H9 (cell line): ENCODE results near the gene CTRB2. TPM values are rescaled to one million over a fixed set of nuclear protein-coding genes. Genes with fewer than 3 reads are reported as not detected.
"Not testable (repeated sequence)": the region's sequence is repeated elsewhere in the genome, so short reads cannot be mapped to it uniquely, and the experiment has no call there.

Source experiments
- DNase-seq: peaks from one replicate; pipeline ENCODE4 v3.0.0-alpha.2; 2017
- H2AFZ ChIP-seq: one replicate; pipeline ENCODE4 v1.6.1; 2013; ENCODE audit warnings: mild to moderate bottlenecking, low read length, control low read depth, moderate library complexity
- H2AK5ac ChIP-seq: 2 replicates; pipeline ENCODE4 v1.6.1; 2013; ENCODE audit warnings: low read length, control low read depth, mixed read lengths; ENCODE audit not compliant: insufficient read length
- H2BK120ac ChIP-seq: one replicate; pipeline ENCODE4 v1.6.1; 2013; ENCODE audit warnings: low read depth, mild to moderate bottlenecking, low read length, control low read depth, inconsistent platforms; ENCODE audit not compliant: poor library complexity, severe bottlenecking
- H2BK12ac ChIP-seq: 2 replicates; pipeline ENCODE4 v1.6.1; 2013; ENCODE audit warnings: low read length, control low read depth, mixed read lengths, low read depth; ENCODE audit not compliant: insufficient read length
- H2BK15ac ChIP-seq: 2 replicates; pipeline ENCODE4 v1.6.1; 2013; ENCODE audit warnings: low read depth, low read length, control low read depth
- H2BK20ac ChIP-seq: one replicate; pipeline ENCODE4 v1.6.1; 2013; ENCODE audit warnings: low read depth, mild to moderate bottlenecking, low read length, control low read depth, inconsistent platforms; ENCODE audit not compliant: poor library complexity, severe bottlenecking
- H2BK5ac ChIP-seq: 2 replicates; pipeline ENCODE4 v1.6.1; 2013; ENCODE audit warnings: low read length, control low read depth, mixed read lengths; ENCODE audit not compliant: insufficient read length
- H3K14ac ChIP-seq: 2 replicates; pipeline ENCODE4 v1.6.1; 2013; ENCODE audit warnings: low read length, control low read depth; ENCODE audit not compliant: insufficient read depth
- H3K18ac ChIP-seq: 2 replicates; pipeline ENCODE4 v1.6.1; 2013; ENCODE audit warnings: low read depth, mild to moderate bottlenecking, mixed read lengths, low read length, control low read depth; ENCODE audit not compliant: insufficient read length
- H3K23ac ChIP-seq: 2 replicates; pipeline ENCODE4 v1.6.1; 2013; ENCODE audit warnings: low read length, control low read depth, mixed read lengths, low read depth; ENCODE audit not compliant: insufficient read length
- H3K23me2 ChIP-seq: 2 replicates; pipeline ENCODE4 v1.6.1; 2013; ENCODE audit warnings: low read depth, mild to moderate bottlenecking, mixed read lengths, low read length, control low read depth; ENCODE audit not compliant: insufficient read length, poor library complexity, severe bottlenecking
- H3K27ac ChIP-seq: 2 replicates; pipeline ENCODE4 v1.5.1; 2013; ENCODE audit warnings: low read length, control low read depth, mixed read lengths, low read depth; ENCODE audit not compliant: insufficient read length
- H3K27me3 ChIP-seq: 2 replicates; pipeline ENCODE4 v1.6.1; 2013; ENCODE audit warnings: low read length, control low read depth, inconsistent platforms; ENCODE audit not compliant: insufficient read depth
- H3K4ac ChIP-seq: 2 replicates; pipeline ENCODE4 v1.6.1; 2013; ENCODE audit warnings: low read depth, mild to moderate bottlenecking, control low read depth, inconsistent platforms, low read length, moderate library complexity
- H3K4me1 ChIP-seq: 2 replicates; pipeline ENCODE4 v1.6.1; 2013; ENCODE audit warnings: low read length, control low read depth, inconsistent platforms; ENCODE audit not compliant: insufficient read depth
- H3K4me2 ChIP-seq: 2 replicates; pipeline ENCODE4 v1.6.1; 2013; ENCODE audit warnings: low read length, control low read depth, mixed read lengths; ENCODE audit not compliant: insufficient read length, insufficient read depth
- H3K56ac ChIP-seq: 2 replicates; pipeline ENCODE4 v1.6.1; 2013; ENCODE audit warnings: low read depth, mild to moderate bottlenecking, mixed read lengths, low read length, control low read depth; ENCODE audit not compliant: insufficient read length
- H3K79me1 ChIP-seq: 2 replicates; pipeline ENCODE4 v1.6.1; 2013; ENCODE audit warnings: low read depth, mild to moderate bottlenecking, moderate library complexity, low read length, control low read depth, inconsistent platforms; ENCODE audit not compliant: insufficient read depth, poor library complexity, severe bottlenecking
- H3K79me2 ChIP-seq: 2 replicates; pipeline ENCODE4 v1.6.1; 2013; ENCODE audit warnings: low read length, control low read depth, inconsistent platforms; ENCODE audit not compliant: insufficient read depth
- H3K9ac ChIP-seq: 2 replicates; pipeline ENCODE4 v1.6.1; 2013; ENCODE audit warnings: low read length, control low read depth, mixed read lengths; ENCODE audit not compliant: insufficient read length; ENCODE audit errors: extremely low read depth
- H3K9me3 ChIP-seq: one replicate; pipeline ENCODE4 v1.6.1; 2013; ENCODE audit warnings: low read depth, low read length, inconsistent platforms; ENCODE audit not compliant: control insufficient read depth
- H3T11ph ChIP-seq: one replicate; pipeline ENCODE4 v1.6.1; 2013; ENCODE audit warnings: mild to moderate bottlenecking, low read length, control low read depth, inconsistent platforms
- H4K20me1 ChIP-seq: one replicate; pipeline ENCODE4 v1.6.1; 2013; ENCODE audit not compliant: control insufficient read depth, insufficient read length, insufficient read depth
- H4K5ac ChIP-seq: 2 replicates; pipeline ENCODE4 v1.6.1; 2013; ENCODE audit warnings: low read depth, mild to moderate bottlenecking, mixed read lengths, low read length, control low read depth; ENCODE audit not compliant: insufficient read length
- H4K8ac ChIP-seq: replicated peaks from 2 replicates; pipeline ENCODE4 v1.6.1; 2013; ENCODE audit warnings: low read length, control low read depth, mixed read lengths, low read depth; ENCODE audit not compliant: insufficient read length
- H4K91ac ChIP-seq: 2 replicates; pipeline ENCODE4 v1.6.1; 2013; ENCODE audit warnings: low read depth, mild to moderate bottlenecking, moderate library complexity, mixed read lengths, low read length, control low read depth; ENCODE audit not compliant: insufficient read length
- H3K27ac Mint-ChIP-seq, 3 experiments: 2 replicates in 2 of 3; 3 replicates in 1 of 3; pipeline ENCODE4 v1.8.0; 2020 to 2021; ENCODE audit warnings: mixed read lengths in 3 of 3, mild to moderate bottlenecking in 1 of 3, moderate library complexity in 1 of 3
- H3K27me3 Mint-ChIP-seq: 2 replicates; pipeline ENCODE4 v1.8.0; 2021; ENCODE audit warnings: low read depth, mild to moderate bottlenecking, moderate library complexity, mixed read lengths
- H3K36me3 Mint-ChIP-seq, 3 experiments: 2 replicates in 2 of 3; 3 replicates in 1 of 3; pipeline ENCODE4 v1.8.0; 2020 to 2021; ENCODE audit warnings: low read depth in 3 of 3, mixed read lengths in 3 of 3; ENCODE audit not compliant: insufficient read depth in 1 of 3
- H3K4me1 Mint-ChIP-seq, 2 experiments: 2 replicates each; pipeline ENCODE4 v1.8.0; 2020; ENCODE audit warnings: mixed read lengths in 2 of 2
- H3K4me3 Mint-ChIP-seq, 2 experiments: 2 replicates in 1 of 2; 3 replicates in 1 of 2; pipeline ENCODE4 v1.8.0; 2020 to 2021; ENCODE audit warnings: mild to moderate bottlenecking in 2 of 2, mixed read lengths in 2 of 2, moderate library complexity in 1 of 2
- H3K9me3 Mint-ChIP-seq, 2 experiments: 2 replicates in 1 of 2; 3 replicates in 1 of 2; pipeline ENCODE4 v1.8.0; 2020; ENCODE audit warnings: mild to moderate bottlenecking in 2 of 2, mixed read lengths in 2 of 2, moderate library complexity in 1 of 2
- CTCF ChIP-seq: fragments of 200-600 bp; sonication (generic); conservative IDR thresholded peaks from 3 replicates; pipeline ENCODE4 v1.8.0; 2021; ENCODE audit warnings: antibody characterized with exemption, mild to moderate bottlenecking
- WGBS: extraction: QIAGEN DNeasy Blood & Tissue Kit; methylation state at CpG from one replicate; pipeline ENCODE4 v1.1.7; 2013; ENCODE audit warnings: missing lambda C conversion rate, low lambda C conversion rate, mixed read lengths; ENCODE audit not compliant: insufficient read length; ENCODE audit errors: extremely low coverage; 5-methylcytosine and 5-hydroxymethylcytosine counted together
- total RNA-seq: library from RNA; stranded (reverse); gene quantifications from 2 replicates; pipeline ENCODE4 v1.2.1, GENCODE V29; 2021

Gene CTRB2
- total RNA-seq, 1 experiment from 2014 or later: not detected

- no peaks in the 10 kb centered on the region for H3K27me3 ChIP-seq
- no peaks in the 10 kb centered on the region for H4K20me1 ChIP-seq
- no peak overlapping the region for H3K4me2 ChIP-seq
- no peaks in the 10 kb centered on the region for H3K79me1 ChIP-seq
- no peak overlapping the region for H3K18ac ChIP-seq
- Mint-ChIP-seq H3K36me3 (no peaks in the 10 kb centered on the region), H3K4me3 (no peak overlapping the region), H3K27me3 (no peaks in the 10 kb centered on the region; the same call in 1 of the 2 replicates), H3K9me3 (no peaks in the 10 kb centered on the region), H3K4me1 (peaks cover 7 to 18% of the 10 kb centered on the region in 2 experiments), H3K27ac (0 out of 7 replicates have a peak overlapping the region, but pooled peaks of 1 of the 3 experiments have one; percentile 16)
- no peak overlapping the region for H4K5ac ChIP-seq
- no peak overlapping the region for H3K9ac ChIP-seq
- no peaks in the 10 kb centered on the region for H3K4me1 ChIP-seq
- H2BK120ac ChIP-seq: no peak overlapping the region
- H3K9me3 ChIP-seq: no peaks in the 10 kb centered on the region
- no peak for TF ChIP-seq CTCF
- H2BK5ac ChIP-seq: no peak overlapping the region
- DNase-seq: no peak
- H2BK15ac ChIP-seq: no peak overlapping the region
- H3K56ac ChIP-seq: no peak overlapping the region
- H3K23me2 ChIP-seq: no peaks in the 10 kb centered on the region
- no peak overlapping the region for H2BK12ac ChIP-seq
- H3K4ac ChIP-seq: no peak overlapping the region
- no peak overlapping the region for H4K91ac ChIP-seq
- H3K79me2 ChIP-seq: no peaks in the 10 kb centered on the region
- H3T11ph ChIP-seq: no peak overlapping the region
- no peak overlapping the region for H2BK20ac ChIP-seq
- H2AFZ ChIP-seq: no peak overlapping the region
- no peak overlapping the region for H3K27ac ChIP-seq
- H3K23ac ChIP-seq: no peak overlapping the region
- no peak overlapping the region for H2AK5ac ChIP-seq
- no peak overlapping the region for H3K14ac ChIP-seq
- no CpG with 5 or more reads among the region's 2 CpGs for WGBS
- no peak overlapping the region for H4K8ac ChIP-seq
These were observed 9.2 kb upstream of the CTRB2 start for GRCh38 chr16:75216127-75216526.

GRCh38 chr16:75211286-75211685, 4.3 kb upstream of the CTRB2 start:
- H2BK20ac ChIP-seq, H2AFZ ChIP-seq, H3K36me3 Mint-ChIP-seq, H3K4me3 Mint-ChIP-seq, H3K23me2 ChIP-seq, H2AK5ac ChIP-seq, H3K79me2 ChIP-seq, H3K4me2 ChIP-seq, H2BK15ac ChIP-seq, H3K14ac ChIP-seq, H3K27ac ChIP-seq, H3K23ac ChIP-seq, H2BK5ac ChIP-seq, H3K27me3 ChIP-seq, H3K79me1 ChIP-seq, H2BK120ac ChIP-seq, H3K56ac ChIP-seq, H3K4ac ChIP-seq, H3K4me1 ChIP-seq, H3K9ac ChIP-seq, H4K8ac ChIP-seq, H4K20me1 ChIP-seq, H3K9me3 ChIP-seq, H3T11ph ChIP-seq, H3K18ac ChIP-seq, H4K91ac ChIP-seq, H3K27me3 Mint-ChIP-seq, H3K9me3 Mint-ChIP-seq, DNase-seq, H3K27ac Mint-ChIP-seq, H4K5ac ChIP-seq, H2BK12ac ChIP-seq: not testable (repeated sequence)
- WGBS: no CpG with 5 or more reads among the region's 10 CpGs
- peaks cover 7 to 19% of the 10 kb centered on the region in 2 experiments for H3K4me1 Mint-ChIP-seq
